ENCODE data around the gene TRPM2. TPM values are rescaled to one million over a fixed set of nuclear protein-coding genes. Genes with fewer than 3 reads are reported as not detected.
"Not testable (repeated sequence)": the region's sequence is repeated elsewhere in the genome, so short reads cannot be mapped to it uniquely, and the experiment has no call there.

The TRPM2 gene
- total and polyA plus RNA-seq, 5 donors, result 0.61 to 1.7 (median 1.2) TPM

- H3K4me3 ChIP-seq (ENCODE audit: low read length), result no peak overlapping the region
- no peaks in the 10 kb centered on the region for H3K4me1 ChIP-seq (ENCODE audit: control insufficient read depth, insufficient read depth, low read length)
- DNase-seq, result no peak
- intact Hi-C loops (cut with DNase I), result no loop called here
- WGBS, result 83% methylated on average over 8 of the region's 8 CpGs
- H3K27me3 ChIP-seq (ENCODE audit: control insufficient read depth, insufficient read depth), result no peaks in the 10 kb centered on the region
- H3K9me3 ChIP-seq (ENCODE audit: control insufficient read depth, low read length), result no peaks in the 10 kb centered on the region
- no peak for ATAC-seq
- H3K27ac ChIP-seq (ENCODE audit: low read length), result no peak overlapping the region
These were observed 6.0 kb downstream of the TRPM2 start for GRCh38 chr21:44359396-44359795.

- Histone ChIP-seq H3K4me3 (ENCODE audit: low read length) (no peak overlapping the region), H3K4me1 (ENCODE audit: control insufficient read depth, insufficient read depth, low read length) (no peaks in the 10 kb centered on the region), H3K9me3 (ENCODE audit: control insufficient read depth, low read length) (no peaks in the 10 kb centered on the region), H3K27ac (ENCODE audit: low read length) (no peak overlapping the region), H3K27me3 (ENCODE audit: control insufficient read depth, insufficient read depth) (no peaks in the 10 kb centered on the region)
- intact Hi-C loops (cut with DNase I), result no loop called here
- peak in 2 of 3 donors; percentile 39 for DNase-seq
- 51% methylated on average over 8 of the region's 8 CpGs for WGBS
- no peak for ATAC-seq
These were observed 6.7 kb downstream of the TRPM2 start for GRCh38 chr21:44360159-44360558.

GRCh38 chr21:44361903-44362302, 8.5 kb downstream of the TRPM2 start:
- H3K27me3 ChIP-seq (ENCODE audit: control insufficient read depth, insufficient read depth); H3K9me3 ChIP-seq (ENCODE audit: control insufficient read depth, low read length); DNase-seq; intact Hi-C loops (cut with DNase I); H3K4me3 ChIP-seq (ENCODE audit: low read length); H3K4me1 ChIP-seq (ENCODE audit: control insufficient read depth, insufficient read depth, low read length); H3K27ac ChIP-seq (ENCODE audit: low read length); ATAC-seq: not testable (repeated sequence)
- WGBS, result 85% methylated on average over 5 of the region's 5 CpGs

GRCh38 chr21:44363278-44363677, 9.9 kb downstream of the TRPM2 start:
- intact Hi-C loops (cut with DNase I), result no loop called here
- 89% methylated on average over 1 of the region's 1 CpG for WGBS
- no peaks in the 10 kb centered on the region for H3K4me1 ChIP-seq (ENCODE audit: control insufficient read depth, insufficient read depth, low read length)
- DNase-seq (no peak), ATAC-seq (no peak)
- no peak overlapping the region for H3K27ac ChIP-seq (ENCODE audit: low read length)
- H3K4me3 ChIP-seq (ENCODE audit: low read length), result no peak overlapping the region
- H3K27me3 ChIP-seq (ENCODE audit: control insufficient read depth, insufficient read depth), result no peaks in the 10 kb centered on the region
- H3K9me3 ChIP-seq (ENCODE audit: control insufficient read depth, low read length), result no peaks in the 10 kb centered on the region

- Histone ChIP-seq H3K4me3 (ENCODE audit: low read length) (no peak overlapping the region), H3K27ac (ENCODE audit: low read length) (no peak overlapping the region), H3K9me3 (ENCODE audit: control insufficient read depth, low read length) (no peaks in the 10 kb centered on the region), H3K4me1 (ENCODE audit: control insufficient read depth, insufficient read depth, low read length) (no peaks in the 10 kb centered on the region), H3K27me3 (ENCODE audit: control insufficient read depth, insufficient read depth) (no peaks in the 10 kb centered on the region)
- 74% methylated on average over 22 of the region's 22 CpGs for WGBS
- DNase-seq (peak in 2 of 3 donors; percentile 25 to 40), ATAC-seq (no peak)
- intact Hi-C loops (cut with DNase I), result no loop called here
These were observed 11.0 kb downstream of the TRPM2 start for GRCh38 chr21:44364151-44365053.

- Histone ChIP-seq H3K27ac (ENCODE audit: low read length) (no peak overlapping the region), H3K27me3 (ENCODE audit: control insufficient read depth, insufficient read depth) (no peaks in the 10 kb centered on the region), H3K4me3 (ENCODE audit: low read length) (no peak overlapping the region), H3K9me3 (ENCODE audit: control insufficient read depth, low read length) (no peaks in the 10 kb centered on the region), H3K4me1 (ENCODE audit: control insufficient read depth, insufficient read depth, low read length) (no peaks in the 10 kb centered on the region)
- DNase-seq, result peak in 2 of 3 donors; percentile 32 to 48
- intact Hi-C loops (cut with DNase I), result no loop called here
- no peak for ATAC-seq
- 88% methylated on average over 18 of the region's 18 CpGs for WGBS
These were observed 12.0 kb downstream of the TRPM2 start for GRCh38 chr21:44365251-44365966.

GRCh38 chr21:44365967-44366585, 12.7 kb downstream of the TRPM2 start:
- no peak overlapping the region for H3K4me3 ChIP-seq (ENCODE audit: low read length)
- ATAC-seq (no peak), DNase-seq (peak in 2 of 3 donors; percentile 24 to 31)
- WGBS, result 90% methylated on average over 21 of the region's 22 CpGs
- intact Hi-C loops (cut with DNase I), result no loop called here
- H3K4me1 ChIP-seq (ENCODE audit: control insufficient read depth, insufficient read depth, low read length), result no peaks in the 10 kb centered on the region
- no peaks in the 10 kb centered on the region for H3K27me3 ChIP-seq (ENCODE audit: control insufficient read depth, insufficient read depth)
- H3K9me3 ChIP-seq (ENCODE audit: control insufficient read depth, low read length), result no peaks in the 10 kb centered on the region
- H3K27ac ChIP-seq (ENCODE audit: low read length), result no peak overlapping the region

- H3K4me3 ChIP-seq (ENCODE audit: low read length), result no peak overlapping the region
- H3K27me3 ChIP-seq (ENCODE audit: control insufficient read depth, insufficient read depth), result no peaks in the 10 kb centered on the region
- no peak for ATAC-seq
- DNase-seq, result peak in 2 of 3 donors; percentile 26 to 59
- intact Hi-C loops (cut with DNase I), result no loop called here
- H3K4me1 ChIP-seq (ENCODE audit: control insufficient read depth, insufficient read depth, low read length), result no peaks in the 10 kb centered on the region
- H3K27ac ChIP-seq (ENCODE audit: low read length), result no peak overlapping the region
- 86% methylated on average over 28 of the region's 28 CpGs for WGBS
- no peaks in the 10 kb centered on the region for H3K9me3 ChIP-seq (ENCODE audit: control insufficient read depth, low read length)
These were observed 13.3 kb downstream of the TRPM2 start for GRCh38 chr21:44366586-44367211.

- 33% methylated on average over 35 of the region's 35 CpGs for WGBS
- no peaks in the 10 kb centered on the region for H3K27me3 ChIP-seq (ENCODE audit: control insufficient read depth, insufficient read depth)
- H3K4me3 ChIP-seq (ENCODE audit: low read length), result no peak overlapping the region
- intact Hi-C loops (cut with DNase I), result no loop called here
- ATAC-seq, result peak in 1 of 2 donors; percentile 27
- no peaks in the 10 kb centered on the region for H3K9me3 ChIP-seq (ENCODE audit: control insufficient read depth, low read length)
- no peak overlapping the region for H3K27ac ChIP-seq (ENCODE audit: low read length)
- H3K4me1 ChIP-seq (ENCODE audit: control insufficient read depth, insufficient read depth, low read length), result no peaks in the 10 kb centered on the region
- peak in 1 of 3 donors; percentile 29 for DNase-seq
These were observed 15.5 kb downstream of the TRPM2 start for GRCh38 chr21:44368711-44369446.

GRCh38 chr21:44370027-44370735, 16.8 kb downstream of the TRPM2 start:
- 34% methylated on average over 29 of the region's 29 CpGs for WGBS
- Histone ChIP-seq H3K4me1 (ENCODE audit: control insufficient read depth, insufficient read depth, low read length) (no peaks in the 10 kb centered on the region), H3K9me3 (ENCODE audit: control insufficient read depth, low read length) (no peaks in the 10 kb centered on the region), H3K27me3 (ENCODE audit: control insufficient read depth, insufficient read depth) (no peaks in the 10 kb centered on the region), H3K4me3 (ENCODE audit: low read length) (no peak overlapping the region), H3K27ac (ENCODE audit: low read length) (no peak overlapping the region)
- peak in 1 of 3 donors; percentile 70 for DNase-seq
- intact Hi-C loops (cut with DNase I), result no loop called here
- ATAC-seq, result peak; percentile 8 to 50

Measured in right cardiac atrium (tissue), 5 donors.